H1 (cell line): ENCODE data around the gene TEKTIP1.

Experiments
- CBX5 ChIP-seq: fragments of 300-800, 300-1000 bp; sonication (generic); IDR thresholded peaks from 2 replicates; pipeline ENCODE4 v1.7.1; 2016; ENCODE audit warnings: antibody characterized with exemption, low read length, low read depth
- EZH2 ChIP-seq: fragments of 200-600 bp; sonication (generic); IDR thresholded peaks from 2 replicates; pipeline ENCODE4 v1.7.1; 2012; ENCODE audit warnings: low read depth, mild to moderate bottlenecking, moderate library complexity, low read length, inconsistent platforms; ENCODE audit not compliant: severe bottlenecking
- GABPA ChIP-seq: IDR thresholded peaks from 2 replicates; pipeline ENCODE4 v1.6.1; 2011; ENCODE audit warnings: mild to moderate bottlenecking, low read length, moderate library complexity, borderline replicate concordance; ENCODE audit not compliant: insufficient read depth
- POLR2A ChIP-seq, 2 experiments: IDR thresholded peaks; 1 replicate in 1 of 2; 2 replicates in 1 of 2; pipeline ENCODE4 v1.6.1; 2011; ENCODE audit warnings: low read depth in 2 of 2, low read length in 2 of 2, mild to moderate bottlenecking in 2 of 2; ENCODE audit errors: control extremely low read depth in 1 of 2
- ZNF274 ChIP-seq: IDR thresholded peaks from 2 replicates; pipeline ENCODE4 v1.7.0; 2012; ENCODE audit warnings: low read length, borderline replicate concordance; ENCODE audit errors: extremely low read depth
- TF ChIP-seq, protein P1 (sequence below), 3 experiments: IDR thresholded peaks; 1 replicate in 2 of 3; 2 replicates in 1 of 3; pipeline versions ENCODE4 v1.5.1 to v1.6.1; 2011; ENCODE audit warnings: low read length in 3 of 3, mild to moderate bottlenecking in 3 of 3, inconsistent platforms in 2 of 3, low read depth in 1 of 3, moderate library complexity in 1 of 3; ENCODE audit not compliant: insufficient read depth in 1 of 3; ENCODE audit errors: control extremely low read depth in 1 of 3
- TF ChIP-seq, protein P2 (sequence below): IDR thresholded peaks from 2 replicates; pipeline ENCODE4 v1.6.1; 2011; ENCODE audit warnings: low read depth, mild to moderate bottlenecking, low read length; ENCODE audit not compliant: insufficient read depth

DNA sequence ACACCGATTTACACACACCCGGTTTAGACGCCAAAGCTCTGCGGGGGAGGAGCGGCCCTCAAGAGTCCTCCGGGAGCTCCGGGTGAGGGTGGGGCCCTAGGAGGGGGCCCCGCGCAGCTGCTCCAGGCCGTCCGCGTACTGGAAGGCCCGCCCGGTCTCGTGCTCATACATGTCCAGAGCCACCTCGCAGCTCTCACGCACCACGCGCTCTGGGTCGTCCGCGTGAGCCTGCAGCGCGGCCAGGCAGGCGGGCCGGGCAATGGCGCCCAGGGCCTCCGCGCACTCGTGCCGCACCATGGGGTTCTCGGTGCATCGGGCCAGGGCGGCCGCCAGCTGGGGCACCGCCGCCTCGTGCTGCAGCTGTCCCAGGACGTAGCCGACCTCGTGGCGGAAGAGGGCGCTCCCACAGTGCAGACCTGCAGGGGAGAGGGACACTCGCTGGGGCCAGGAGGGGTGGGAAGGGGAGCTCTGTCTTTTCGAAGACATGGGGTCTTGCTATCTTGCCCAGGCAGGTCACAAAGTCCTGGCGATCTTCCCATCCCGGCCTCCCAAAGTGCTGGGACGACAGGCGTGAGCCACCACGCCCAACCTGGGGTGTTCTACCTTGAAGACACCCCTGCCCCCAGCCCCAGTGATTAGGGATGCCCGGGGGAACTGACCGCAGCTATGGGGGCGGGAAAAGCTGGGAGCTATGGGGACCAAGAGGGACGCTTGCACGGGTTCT, 47.4 kb upstream of the TEKTIP1 start:
- TF ChIP-seq CBX5 (no peak), GABPA (no peak), ZNF274 (no peak), POLR2A (IDR thresholded peaks at IDR 0.05; ENCODE audit: control extremely low read depth in 1 of 2, low read depth in 2 of 2, low read length in 2 of 2) (no peak), EZH2 (no peak)
- TF ChIP-seq, protein P1, sequence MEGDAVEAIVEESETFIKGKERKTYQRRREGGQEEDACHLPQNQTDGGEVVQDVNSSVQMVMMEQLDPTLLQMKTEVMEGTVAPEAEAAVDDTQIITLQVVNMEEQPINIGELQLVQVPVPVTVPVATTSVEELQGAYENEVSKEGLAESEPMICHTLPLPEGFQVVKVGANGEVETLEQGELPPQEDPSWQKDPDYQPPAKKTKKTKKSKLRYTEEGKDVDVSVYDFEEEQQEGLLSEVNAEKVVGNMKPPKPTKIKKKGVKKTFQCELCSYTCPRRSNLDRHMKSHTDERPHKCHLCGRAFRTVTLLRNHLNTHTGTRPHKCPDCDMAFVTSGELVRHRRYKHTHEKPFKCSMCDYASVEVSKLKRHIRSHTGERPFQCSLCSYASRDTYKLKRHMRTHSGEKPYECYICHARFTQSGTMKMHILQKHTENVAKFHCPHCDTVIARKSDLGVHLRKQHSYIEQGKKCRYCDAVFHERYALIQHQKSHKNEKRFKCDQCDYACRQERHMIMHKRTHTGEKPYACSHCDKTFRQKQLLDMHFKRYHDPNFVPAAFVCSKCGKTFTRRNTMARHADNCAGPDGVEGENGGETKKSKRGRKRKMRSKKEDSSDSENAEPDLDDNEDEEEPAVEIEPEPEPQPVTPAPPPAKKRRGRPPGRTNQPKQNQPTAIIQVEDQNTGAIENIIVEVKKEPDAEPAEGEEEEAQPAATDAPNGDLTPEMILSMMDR (IDR thresholded peaks at IDR 0.05; ENCODE audit: control extremely low read depth in 1 of 3, insufficient read depth in 1 of 3, low read depth in 1 of 3, low read length in 3 of 3): no peak
- TF ChIP-seq, protein P2, sequence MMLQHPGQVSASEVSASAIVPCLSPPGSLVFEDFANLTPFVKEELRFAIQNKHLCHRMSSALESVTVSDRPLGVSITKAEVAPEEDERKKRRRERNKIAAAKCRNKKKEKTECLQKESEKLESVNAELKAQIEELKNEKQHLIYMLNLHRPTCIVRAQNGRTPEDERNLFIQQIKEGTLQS: no peak
